CD14-positive monocyte (primary cell): ENCODE measurements around the gene MCOLN3. TPM values are rescaled to one million over a fixed set of nuclear protein-coding genes. Genes with fewer than 3 reads are reported as not detected.
A peak's percentile ranks its signal among the peaks of the same experiment; 100 is the strongest.

Experiments used
- DNase-seq, 3 donors: peaks; one replicate each; pipeline ENCODE4 v3.0.0-alpha.2; 2011 to 2022
- H2AFZ ChIP-seq: 2 replicates; pipeline ENCODE4 v1.6.0; 2012; ENCODE audit warnings: mild to moderate bottlenecking, low read depth, low read length, inconsistent platforms; ENCODE audit not compliant: insufficient read depth, poor library complexity, severe bottlenecking
- H3K27ac ChIP-seq, 2 donors: 1 replicate in 1 of 2; 2 replicates in 1 of 2; pipeline ENCODE4 v1.5.1; 2012 to 2013; ENCODE audit warnings: low read length in 2 of 2, control low read depth in 1 of 2, inconsistent platforms in 1 of 2, low read depth in 1 of 2, mild to moderate bottlenecking in 1 of 2
- H3K27me3 ChIP-seq, 2 donors: one replicate each; pipeline versions ENCODE4 v1.6.0 to v1.6.1; 2011 to 2013; ENCODE audit warnings: low read length in 2 of 2; ENCODE audit not compliant: control insufficient read depth in 2 of 2, insufficient read depth in 2 of 2
- H3K36me3 ChIP-seq, 2 donors: replicated peaks in 1 of 2; 1 replicate in 1 of 2; 2 replicates in 1 of 2; pipeline versions ENCODE4 v1.5.1 to v1.6.1; 2012 to 2013; ENCODE audit warnings: low read length in 2 of 2, control low read depth in 1 of 2, inconsistent platforms in 1 of 2, mild to moderate bottlenecking in 1 of 2; ENCODE audit not compliant: insufficient read depth in 2 of 2, control insufficient read depth in 1 of 2
- H3K4me1 ChIP-seq, 2 donors: 1 replicate in 1 of 2; 2 replicates in 1 of 2; pipeline versions ENCODE4 v1.5.1 to v1.6.1; 2012 to 2013; ENCODE audit warnings: low read length in 2 of 2, control low read depth in 1 of 2, inconsistent platforms in 1 of 2, mild to moderate bottlenecking in 1 of 2, moderate library complexity in 1 of 2; ENCODE audit not compliant: insufficient read depth in 2 of 2, control insufficient read depth in 1 of 2
- H3K4me2 ChIP-seq: replicated peaks from 2 replicates; pipeline ENCODE3; 2012; ENCODE audit warnings: low read length, moderate library complexity, mild to moderate bottlenecking; ENCODE audit not compliant: poor library complexity, severe bottlenecking; ENCODE audit errors: extremely low read depth
- H3K4me3 ChIP-seq, 3 experiments: fragments of 200-600 bp in 1 of 3; sonication (generic) in 1 of 3; replicated peaks in 1 of 3; 1 replicate in 2 of 3; 2 replicates in 1 of 3; pipeline ENCODE4 v1.5.1; 2011 to 2013; ENCODE audit warnings: low read length in 3 of 3, mild to moderate bottlenecking in 3 of 3, control low read depth in 2 of 3, low read depth in 2 of 3, inconsistent platforms in 1 of 3, moderate library complexity in 1 of 3
- H3K79me2 ChIP-seq: 2 replicates; pipeline ENCODE4 v1.6.0; 2012; ENCODE audit warnings: mild to moderate bottlenecking, control low read depth, inconsistent platforms, low read length, moderate library complexity; ENCODE audit not compliant: insufficient read depth
- H3K9ac ChIP-seq: 2 replicates; pipeline ENCODE4 v1.6.0; 2017; ENCODE audit warnings: low read length, mild to moderate bottlenecking; ENCODE audit not compliant: insufficient read depth, poor library complexity, severe bottlenecking
- H3K9me3 ChIP-seq, 2 donors: replicated peaks in 1 of 2; 1 replicate in 1 of 2; 2 replicates in 1 of 2; pipeline versions ENCODE4 v1.5.1 to v1.6.1; 2012 to 2013; ENCODE audit warnings: low read length in 2 of 2, control low read depth in 1 of 2; ENCODE audit not compliant: control insufficient read depth in 1 of 2, insufficient read depth in 1 of 2
- H4K20me1 ChIP-seq: 2 replicates; pipeline ENCODE4 v1.6.0; 2012; ENCODE audit warnings: mild to moderate bottlenecking, low read length, control low read depth, moderate library complexity; ENCODE audit not compliant: insufficient read depth
- H3K27ac Mint-ChIP-seq, 7 donors: one replicate each; pipeline ENCODE4 v1.8.0; 2020; ENCODE audit warnings: mild to moderate bottlenecking in 7 of 7, mixed read lengths in 7 of 7, moderate library complexity in 6 of 7, inconsistent platforms in 2 of 7
- H3K27me3 Mint-ChIP-seq, 3 donors: one replicate each; pipeline ENCODE4 v1.8.0; 2021 to 2022; ENCODE audit warnings: low read depth in 3 of 3, mild to moderate bottlenecking in 3 of 3, mixed read lengths in 3 of 3, moderate library complexity in 3 of 3, inconsistent platforms in 1 of 3
- H3K36me3 Mint-ChIP-seq, 2 donors: one replicate each; pipeline ENCODE4 v1.8.0; 2020; ENCODE audit warnings: mixed read lengths in 2 of 2, inconsistent platforms in 1 of 2, mild to moderate bottlenecking in 1 of 2
- H3K4me1 Mint-ChIP-seq: one replicate; pipeline ENCODE4 v1.8.0; 2020; ENCODE audit warnings: mild to moderate bottlenecking, mixed read lengths
- H3K4me3 Mint-ChIP-seq, 2 donors: one replicate each; pipeline ENCODE4 v1.8.0; 2020; ENCODE audit warnings: mild to moderate bottlenecking in 2 of 2, mixed read lengths in 2 of 2, moderate library complexity in 1 of 2
- H3K9me3 Mint-ChIP-seq, 7 donors: one replicate each; pipeline ENCODE4 v1.8.0; 2020 to 2022; ENCODE audit warnings: mixed read lengths in 7 of 7, mild to moderate bottlenecking in 6 of 7, moderate library complexity in 6 of 7, inconsistent platforms in 2 of 7
- CTCF ChIP-seq: fragments of 200-600 bp; IDR thresholded peaks from one replicate; pipeline ENCODE4 v1.8.0; 2022; ENCODE audit warnings: antibody characterized with exemption, mild to moderate bottlenecking
- WGBS: methylation state at CpG from one replicate; pipeline ENCODE4 v1.1.5; 2013; ENCODE audit warnings: missing lambda C conversion rate; ENCODE audit not compliant: insufficient coverage; 5-methylcytosine and 5-hydroxymethylcytosine counted together
- intact Hi-C, 2 donors: fragments of 100-400 bp; cut with micrococcal nuclease; formaldehyde crosslinking; loops; one replicate each; pipeline versions ENCODE4 v1.15.0 to v1.15.1; 2023
- polyA plus RNA-seq, 3 donors: library from polyadenylated mRNA; depleted of rRNA in 1 of 3; unstranded in 2 of 3; stranded (reverse) in 1 of 3; fragments of 300-500 nt in 2 of 3; fragments of >200 nt in 1 of 3; fragmentation: Illumina TruSeq in 2 of 3; gene quantifications; 1 replicate in 2 of 3; 2 replicates in 1 of 3; pipeline ENCODE4 v1.2.3, GENCODE V29; 2012 to 2021

Gene MCOLN3
- polyA plus RNA-seq, 3 donors, result 0.03 TPM; not detected in 2

DNA sequence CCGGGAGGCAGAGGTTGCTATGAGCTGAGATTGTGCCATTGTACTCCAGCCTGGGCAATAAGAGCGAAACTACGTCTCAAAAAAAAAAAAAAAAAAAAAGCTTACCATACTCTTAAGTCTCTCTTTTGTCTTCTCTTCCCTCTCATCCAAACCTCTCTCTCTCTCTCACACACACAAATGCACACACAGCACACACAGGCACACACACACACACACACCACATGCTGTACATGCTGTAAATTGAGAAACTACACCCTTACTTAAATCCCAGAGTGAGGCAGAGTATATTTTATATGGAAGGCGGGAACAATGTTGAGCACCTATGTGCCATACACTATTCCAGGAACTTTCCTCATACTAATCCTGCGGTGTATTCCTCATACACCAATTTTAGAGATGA lies 6.5 kb downstream of the MCOLN3 start:
- Histone ChIP-seq H4K20me1 (no peaks in the 10 kb centered on the region), H3K9ac (no peak overlapping the region), H3K4me3 (no peak overlapping the region), H3K36me3 (no peaks in the 10 kb centered on the region), H3K4me2 (no peak overlapping the region), H2AFZ (no peak overlapping the region), H3K27ac (no peak overlapping the region), H3K27me3 (peaks cover 30 to 43% of the 10 kb centered on the region in 2 donors), H3K79me2 (no peaks in the 10 kb centered on the region), H3K4me1 (no peaks in the 10 kb centered on the region), H3K9me3 (no peaks in the 10 kb centered on the region)
- no peak for DNase-seq
- peak overlapping the region in 2 of 7 donors; percentile 14 to 61 for H3K27ac Mint-ChIP-seq
- no CpG with 5 or more reads among the region's 5 CpGs for WGBS
- no peaks in the 10 kb centered on the region for H3K4me1 Mint-ChIP-seq
- no peak overlapping the region for H3K4me3 Mint-ChIP-seq
- H3K9me3 Mint-ChIP-seq, result peaks cover 0 to 1% (median 0%) of the 10 kb centered on the region in 7 donors
- H3K27me3 Mint-ChIP-seq, result peaks cover 40 to 49% (median 43%) of the 10 kb centered on the region in 3 donors
- intact Hi-C loops, result no loop called here
- TF ChIP-seq CTCF, result no peak
- H3K36me3 Mint-ChIP-seq, result peaks cover 0 to 2% of the 10 kb centered on the region in 2 donors

DNA sequence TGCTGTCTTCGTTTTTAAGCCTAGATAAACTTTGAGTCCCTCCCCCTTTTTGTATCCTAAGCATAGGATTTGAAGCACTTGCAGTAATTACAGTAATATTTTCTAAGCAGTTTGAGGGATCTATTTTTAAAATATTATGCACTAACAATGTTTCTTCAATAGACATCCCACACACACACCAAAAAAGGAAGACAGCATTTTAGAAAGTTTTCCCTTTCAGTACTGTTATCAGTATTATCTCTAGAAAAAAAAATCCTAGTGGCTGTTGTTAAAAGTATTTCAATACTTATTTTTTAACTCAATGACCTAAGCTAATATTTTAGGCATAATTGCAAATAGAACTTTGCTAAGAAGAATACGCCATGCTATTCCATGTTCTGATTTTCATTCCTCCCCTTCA lies 15.1 kb downstream of the MCOLN3 start:
- Mint-ChIP-seq H3K4me3 (no peak overlapping the region), H3K4me1 (no peaks in the 10 kb centered on the region), H3K27me3 (peaks cover 1 to 4% (median 4%) of the 10 kb centered on the region in 3 donors), H3K9me3 (peaks cover 0 to 2% (median 0%) of the 10 kb centered on the region in 7 donors), H3K36me3 (no peaks in the 10 kb centered on the region), H3K27ac (no peak overlapping the region)
- Histone ChIP-seq H3K9me3 (no peaks in the 10 kb centered on the region), H3K27ac (no peak overlapping the region), H3K27me3 (peaks cover 2 to 3% of the 10 kb centered on the region in 2 donors), H3K4me2 (no peak overlapping the region), H3K9ac (no peak overlapping the region), H3K36me3 (no peaks in the 10 kb centered on the region), H3K4me1 (no peaks in the 10 kb centered on the region), H3K79me2 (no peaks in the 10 kb centered on the region), H3K4me3 (no peak overlapping the region), H2AFZ (no peak overlapping the region), H4K20me1 (no peaks in the 10 kb centered on the region)
- WGBS, result no CpG with 5 or more reads among the region's 2 CpGs
- intact Hi-C loops, result no loop called here
- no peak for TF ChIP-seq CTCF
- DNase-seq, result no peak
